HG03354 (cell line): Measurements from ENCODE around the gene H3-3A.

Experiments used
- ATAC-seq: cut with Tn5 transposase; IDR thresholded peaks from one replicate; pipeline ENCODE4 v1.9.1; 2021; ENCODE audit warnings: mild to moderate bottlenecking; ENCODE audit not compliant: unreplicated experiment, poor library complexity, severe bottlenecking

The H3-3A gene

DNA sequence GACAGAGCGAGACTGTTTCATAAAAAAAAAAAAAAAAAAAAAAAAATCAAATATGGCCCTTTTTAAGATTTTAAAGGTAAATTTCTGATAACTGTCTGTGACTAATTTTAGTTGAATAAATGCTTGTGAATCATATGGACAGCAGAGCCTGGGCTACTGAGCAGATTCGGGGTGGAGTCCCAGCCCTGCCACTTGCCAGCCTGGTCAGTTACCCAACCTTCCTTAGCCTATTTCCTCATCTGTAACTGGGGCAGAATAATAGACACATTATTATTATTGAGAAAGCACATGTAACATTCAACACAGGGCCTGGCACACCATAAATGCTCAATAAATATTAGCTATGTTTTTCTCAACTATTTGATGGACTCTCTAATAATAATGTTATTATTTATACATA lies 11.2 kb upstream of the H3-3A start:
- no peak for ATAC-seq

DNA sequence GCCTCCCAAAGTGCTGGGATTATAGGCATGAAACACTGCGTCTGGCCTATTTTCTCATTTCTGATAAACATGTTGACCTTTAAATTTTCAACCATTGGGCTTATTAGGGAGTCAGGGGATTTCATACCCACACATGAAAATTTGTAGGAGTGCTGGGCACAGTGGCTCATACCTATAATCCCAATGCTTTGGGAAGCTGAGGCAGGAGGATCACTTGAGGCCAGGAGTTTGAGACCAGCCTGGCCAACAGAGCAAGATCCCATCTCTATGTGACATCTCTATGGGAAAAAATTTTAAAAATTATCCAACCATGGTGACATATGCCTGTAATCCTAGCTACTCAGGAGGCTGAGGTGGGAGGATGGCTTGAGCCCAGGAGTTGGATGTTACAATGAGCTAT lies 10.5 kb upstream of the H3-3A start:
- ATAC-seq: no peak

DNA sequence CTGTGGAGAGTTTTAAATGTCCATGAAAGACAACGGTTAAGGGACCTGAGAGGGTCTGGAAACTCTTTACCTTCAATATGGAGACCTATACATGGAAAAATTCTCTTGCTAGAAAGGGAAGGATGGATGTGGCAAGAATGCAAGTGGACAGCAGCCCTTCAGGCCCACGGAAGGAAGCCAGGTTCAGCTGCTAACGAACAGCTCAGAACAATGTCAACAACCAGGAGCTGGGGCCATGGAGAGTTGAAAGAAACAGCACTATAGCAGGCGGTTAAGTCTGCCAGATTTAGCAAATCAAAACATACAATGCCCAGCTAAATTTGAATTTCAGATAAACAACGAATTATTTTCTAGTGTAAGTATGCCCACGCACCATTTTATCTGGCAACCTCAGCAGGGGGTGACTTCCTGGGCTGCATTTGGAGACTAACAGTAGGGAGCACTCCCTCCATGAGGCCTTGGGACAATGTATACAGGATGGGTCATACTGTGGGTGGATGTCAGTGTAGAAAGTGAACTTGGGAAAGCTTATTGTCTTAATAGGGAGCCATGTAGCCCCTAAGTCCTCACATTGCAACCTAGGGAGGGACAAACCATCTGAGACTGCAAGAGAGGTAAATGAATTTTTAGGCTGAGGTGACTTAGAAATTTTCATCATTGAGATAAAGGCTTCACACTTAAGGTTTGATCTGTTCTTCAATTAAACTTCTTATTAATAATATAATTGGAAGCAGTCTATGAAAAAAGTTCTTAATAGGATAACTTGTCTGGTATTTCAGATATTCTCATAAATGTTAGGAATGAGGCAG lies 7.8 kb upstream of the H3-3A start:
- no peak for ATAC-seq

DNA sequence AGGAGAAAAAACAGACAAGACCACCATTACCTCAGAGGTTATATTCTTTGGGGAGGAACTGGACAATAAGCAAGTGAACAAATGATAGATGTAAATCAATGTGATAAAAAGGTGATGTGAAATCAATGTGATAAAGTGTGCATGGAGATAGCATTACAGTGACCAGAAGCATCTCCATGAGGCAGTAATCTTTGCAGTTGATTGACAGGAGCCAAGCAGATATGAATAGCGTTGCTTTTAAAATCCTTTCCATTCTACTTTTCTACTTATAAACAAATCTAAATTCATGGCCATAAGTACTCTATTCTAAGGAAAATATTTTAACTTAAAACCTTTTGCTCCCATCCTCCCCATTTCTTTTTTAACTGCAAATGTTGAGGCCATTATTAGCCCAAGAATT lies 2.8 kb upstream of the H3-3A start:
- ATAC-seq: no peak

DNA sequence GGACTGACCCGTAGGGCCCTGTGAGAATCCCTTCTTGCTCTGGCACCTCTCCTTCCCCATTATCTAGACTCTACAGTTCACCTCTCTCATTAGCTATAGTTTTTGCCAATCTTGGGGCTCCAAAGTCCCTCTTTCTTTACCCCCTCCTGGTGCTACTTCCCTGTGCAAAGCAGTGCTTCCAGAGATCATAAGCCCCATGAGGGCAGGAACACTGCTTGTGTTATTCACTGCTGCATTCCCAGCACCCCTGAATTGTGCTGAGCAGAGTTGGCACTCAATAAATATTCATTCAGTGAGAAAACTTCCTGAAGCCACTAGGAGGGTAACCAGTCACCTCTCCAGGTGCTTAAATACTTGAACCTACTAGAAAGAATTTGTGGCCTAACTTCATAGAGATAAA lies 2.1 kb upstream of the H3-3A start:
- ATAC-seq: no peak

DNA sequence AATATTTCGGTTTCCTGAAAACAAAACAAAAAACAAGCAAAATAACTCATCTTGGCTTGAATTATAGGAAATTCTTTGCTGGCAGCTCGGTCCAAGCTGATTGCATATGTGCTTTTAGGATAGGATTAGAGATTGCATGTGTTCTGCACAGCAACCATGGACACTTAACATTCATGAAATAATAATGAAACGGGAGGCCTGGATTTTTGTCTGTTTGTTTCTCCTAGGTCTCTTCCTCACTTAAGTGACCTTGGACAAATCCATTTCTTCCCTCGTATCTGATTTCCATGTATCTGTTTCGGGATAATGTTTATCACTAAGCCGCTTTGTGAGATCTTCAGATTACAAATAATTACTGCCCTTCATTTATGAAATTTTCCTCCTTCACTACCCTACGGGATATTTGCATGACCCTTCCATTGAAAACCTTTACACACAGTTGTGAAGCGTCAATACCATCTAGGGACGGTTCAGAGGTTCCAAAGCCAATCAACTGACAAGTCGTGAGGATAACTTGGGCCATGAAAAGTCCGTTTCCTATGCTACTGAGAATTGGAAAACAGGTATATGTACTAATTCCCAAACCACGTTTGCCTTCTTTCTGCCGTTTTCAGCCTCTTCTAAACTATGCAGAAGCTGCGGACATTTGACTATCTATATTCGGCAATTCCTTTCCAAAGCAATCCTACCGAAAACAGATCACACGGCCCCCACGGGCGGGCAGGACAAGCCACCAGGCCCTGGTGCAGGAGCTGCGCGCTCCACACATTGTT lies 1.3 kb upstream of the H3-3A start:
- ATAC-seq: no peak

DNA sequence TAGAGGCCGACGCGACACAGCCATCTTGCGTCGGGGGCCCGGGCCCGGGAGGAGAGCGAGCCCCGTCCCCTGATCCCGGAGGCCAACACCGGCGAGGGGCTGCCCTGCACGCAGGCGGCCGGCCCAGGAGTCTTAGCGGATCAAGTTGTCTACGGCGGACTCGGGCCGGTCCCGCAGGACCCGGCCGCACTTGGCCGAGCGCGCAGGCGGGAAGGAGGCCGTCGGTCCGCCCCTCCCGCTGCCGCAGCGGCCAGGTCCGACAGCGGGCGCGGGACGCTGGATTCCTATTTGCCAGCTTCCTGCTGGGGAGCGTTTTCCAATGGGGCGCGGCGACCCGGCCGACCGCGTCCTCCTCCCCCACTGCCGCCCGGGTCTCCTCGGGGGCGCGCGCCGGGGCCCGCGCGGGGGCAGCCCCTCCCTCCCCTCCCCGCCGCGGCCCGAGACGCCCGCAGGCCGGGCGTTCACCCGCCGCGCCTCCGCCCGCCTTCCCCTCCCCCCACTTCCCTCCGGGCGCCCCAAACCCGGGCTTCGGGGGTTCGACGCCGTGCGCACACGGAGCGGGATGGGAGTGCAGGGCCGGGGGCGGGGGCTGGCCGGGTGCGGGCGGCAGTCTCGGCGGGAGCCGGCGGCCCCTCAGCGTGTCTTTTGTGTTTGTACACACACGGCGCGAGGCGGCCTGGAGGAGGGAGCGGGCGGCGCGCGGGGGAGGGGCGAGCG lies 517 bp upstream of the H3-3A start:
- peak; percentile 45 for ATAC-seq

DNA sequence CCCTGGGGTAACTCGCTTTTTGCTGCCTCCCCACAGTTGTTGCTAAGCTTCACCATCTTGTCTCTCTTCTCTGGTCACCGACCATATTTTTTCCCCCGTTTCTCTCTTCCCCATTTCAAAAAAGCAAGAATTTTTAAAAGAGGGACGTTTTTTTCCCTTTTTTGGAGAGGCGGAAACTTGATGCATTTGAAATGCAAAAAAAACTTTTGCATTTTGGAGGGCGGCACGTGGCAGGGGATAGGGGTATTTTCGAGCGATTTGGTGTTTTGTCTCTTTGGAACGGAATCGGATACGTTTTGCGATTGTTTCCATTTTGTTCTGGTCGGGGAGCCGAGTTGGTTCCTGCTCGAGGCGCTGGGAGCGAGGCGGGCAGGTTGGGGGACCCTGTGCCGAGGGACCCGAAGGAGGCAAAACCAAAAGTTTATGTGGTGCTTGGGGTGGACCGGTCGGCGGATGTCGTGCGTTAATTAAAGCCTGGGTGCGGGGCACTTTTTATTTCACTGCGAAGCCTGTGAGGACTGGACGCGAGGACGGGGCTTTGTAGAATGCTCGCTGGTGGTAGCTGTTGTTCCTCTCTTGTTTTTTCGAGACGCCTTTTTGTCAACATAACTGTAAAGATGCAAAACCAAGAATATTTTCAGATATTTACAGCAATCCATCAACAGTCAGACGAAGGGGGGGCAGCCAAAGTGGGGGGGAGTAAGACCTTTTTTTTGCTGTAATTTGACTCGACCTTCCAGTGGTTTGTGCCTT lies 884 bp downstream of the H3-3A start:
- ATAC-seq: no peak

DNA sequence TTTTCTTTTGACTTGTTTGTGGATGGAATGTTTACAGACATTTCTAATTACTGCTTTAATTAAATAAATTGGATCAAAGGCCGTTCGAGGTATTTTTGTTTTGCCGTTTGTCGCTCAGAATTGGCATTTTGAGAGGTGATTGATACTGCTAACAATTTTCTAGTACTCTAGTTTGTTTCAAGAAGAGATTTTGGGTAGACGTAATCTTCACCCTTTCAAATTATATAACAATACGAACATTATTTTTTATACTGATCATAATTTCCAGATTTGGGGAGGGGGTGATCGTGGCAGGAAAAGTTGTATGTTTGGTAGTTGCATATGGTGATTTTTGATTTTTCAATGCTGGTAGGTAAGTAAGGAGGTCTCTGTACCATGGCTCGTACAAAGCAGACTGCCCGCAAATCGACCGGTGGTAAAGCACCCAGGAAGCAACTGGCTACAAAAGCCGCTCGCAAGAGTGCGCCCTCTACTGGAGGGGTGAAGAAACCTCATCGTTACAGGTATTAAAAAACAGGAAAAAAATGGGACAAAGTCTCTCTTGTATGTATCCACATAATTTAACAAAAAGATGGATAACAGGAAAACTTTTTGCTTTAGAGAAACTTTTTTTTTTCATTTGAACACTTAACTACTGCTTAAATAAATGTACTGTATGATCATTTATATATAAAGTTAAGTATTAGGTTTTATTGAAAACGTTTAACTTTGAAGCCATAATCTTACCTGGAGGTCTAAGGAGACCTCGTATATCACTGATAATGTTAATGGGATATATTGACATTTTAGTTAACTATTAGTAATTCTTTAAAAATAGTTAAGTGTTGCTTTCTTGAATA lies 1.7 kb downstream of the H3-3A start:
- ATAC-seq: no peak

DNA sequence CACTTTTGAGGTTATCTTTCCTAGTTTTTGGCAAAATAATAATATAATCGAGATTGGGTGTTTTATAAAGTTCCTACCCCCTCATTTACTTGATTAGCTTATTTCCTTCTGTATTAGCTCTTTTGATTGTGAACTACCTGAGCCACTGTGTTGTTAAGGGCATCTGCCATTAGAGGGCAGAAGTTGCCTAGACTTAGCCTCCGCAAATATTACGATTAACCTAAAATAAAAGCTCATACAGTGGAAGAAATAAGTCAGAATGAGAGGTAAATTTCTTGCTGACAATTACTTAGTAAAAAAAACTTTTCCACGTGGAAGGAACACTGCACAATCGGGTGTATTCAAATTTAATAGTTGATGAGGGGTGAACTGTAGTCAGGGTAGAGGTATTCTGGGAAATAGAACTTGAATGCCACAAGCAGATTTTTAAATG lies 2.3 kb downstream of the H3-3A start:
- ATAC-seq: no peak

DNA sequence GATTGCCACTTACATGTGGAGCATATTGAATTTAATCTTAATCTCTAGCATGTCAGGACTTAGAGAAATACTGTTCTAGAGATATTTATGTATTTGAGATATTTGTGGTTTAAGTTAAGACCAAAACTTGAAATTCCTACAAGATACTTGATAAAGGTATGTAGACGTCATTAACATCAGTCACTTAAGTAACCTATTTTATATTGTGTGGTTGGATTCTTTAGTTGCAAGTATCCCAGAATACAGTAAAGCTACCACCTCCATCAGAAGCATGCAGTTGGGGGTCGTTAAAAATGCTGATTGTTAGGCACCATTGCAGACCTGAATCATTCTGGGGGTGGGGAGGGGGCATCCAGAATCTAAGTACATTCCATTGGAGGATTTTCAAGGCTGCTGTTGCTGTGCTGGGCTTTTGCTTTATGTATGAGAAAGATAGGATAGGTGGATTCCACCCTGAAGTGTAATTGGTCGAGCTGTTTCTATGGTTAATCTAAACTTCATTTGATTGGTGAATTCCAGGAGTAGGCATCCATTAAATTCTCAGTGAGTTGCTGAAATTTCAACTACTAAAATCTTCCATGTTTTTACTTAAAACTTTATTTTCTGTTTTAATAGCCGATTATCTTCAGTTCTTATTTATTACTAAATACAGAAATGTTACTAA lies 4.0 kb downstream of the H3-3A start:
- no peak for ATAC-seq

DNA sequence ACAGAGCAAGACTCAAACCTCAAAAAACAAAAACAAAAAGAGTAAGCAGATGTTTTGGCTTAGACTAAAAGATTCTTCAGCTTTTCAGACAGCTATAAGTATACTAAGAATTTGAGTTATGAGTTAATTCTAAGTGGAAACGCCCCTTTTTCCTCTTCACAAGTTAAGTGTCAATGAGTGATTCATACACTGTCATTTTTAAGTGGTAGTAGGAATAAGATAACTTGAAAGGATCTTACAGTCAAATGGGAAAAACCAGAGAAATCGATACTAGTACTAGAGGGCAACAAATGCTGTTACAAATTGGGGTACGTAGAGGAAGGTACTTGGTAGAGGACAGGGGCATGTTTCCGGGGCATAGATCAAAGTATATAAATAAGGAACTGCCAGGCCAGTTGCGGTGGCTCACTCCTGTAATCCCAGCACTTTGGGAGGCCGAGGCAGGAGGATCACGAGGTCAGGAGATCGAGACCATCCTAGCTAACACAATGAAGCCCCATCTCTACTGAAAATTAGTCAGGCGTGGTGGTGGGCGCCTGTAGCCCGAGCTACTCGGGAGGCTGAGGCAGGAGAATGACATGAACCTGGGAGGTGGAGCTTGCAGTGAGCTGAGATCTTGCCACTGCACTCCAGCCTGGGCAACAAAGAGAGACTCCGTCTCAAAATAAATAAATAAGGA lies 7.4 kb downstream of the H3-3A start:
- ATAC-seq: no peak

DNA sequence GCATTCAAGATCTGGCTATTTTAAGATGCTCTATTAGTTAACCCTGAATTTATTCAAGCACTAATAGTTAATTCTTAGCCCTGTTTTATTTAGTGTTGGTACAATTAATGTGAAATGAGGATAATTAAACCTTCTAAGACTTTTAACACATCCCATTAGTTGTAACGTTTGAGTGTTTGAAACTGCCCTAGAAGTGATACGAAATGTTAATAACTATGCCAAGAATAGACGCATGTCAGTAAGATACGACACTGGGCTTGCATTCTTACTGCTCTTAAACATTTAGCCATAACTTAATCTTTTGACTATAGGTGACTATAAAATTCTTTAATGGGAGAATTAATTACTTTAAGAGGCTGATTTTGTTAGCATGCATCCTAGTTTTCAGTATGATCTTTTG lies 9.8 kb downstream of the H3-3A start:
- ATAC-seq: no peak

DNA sequence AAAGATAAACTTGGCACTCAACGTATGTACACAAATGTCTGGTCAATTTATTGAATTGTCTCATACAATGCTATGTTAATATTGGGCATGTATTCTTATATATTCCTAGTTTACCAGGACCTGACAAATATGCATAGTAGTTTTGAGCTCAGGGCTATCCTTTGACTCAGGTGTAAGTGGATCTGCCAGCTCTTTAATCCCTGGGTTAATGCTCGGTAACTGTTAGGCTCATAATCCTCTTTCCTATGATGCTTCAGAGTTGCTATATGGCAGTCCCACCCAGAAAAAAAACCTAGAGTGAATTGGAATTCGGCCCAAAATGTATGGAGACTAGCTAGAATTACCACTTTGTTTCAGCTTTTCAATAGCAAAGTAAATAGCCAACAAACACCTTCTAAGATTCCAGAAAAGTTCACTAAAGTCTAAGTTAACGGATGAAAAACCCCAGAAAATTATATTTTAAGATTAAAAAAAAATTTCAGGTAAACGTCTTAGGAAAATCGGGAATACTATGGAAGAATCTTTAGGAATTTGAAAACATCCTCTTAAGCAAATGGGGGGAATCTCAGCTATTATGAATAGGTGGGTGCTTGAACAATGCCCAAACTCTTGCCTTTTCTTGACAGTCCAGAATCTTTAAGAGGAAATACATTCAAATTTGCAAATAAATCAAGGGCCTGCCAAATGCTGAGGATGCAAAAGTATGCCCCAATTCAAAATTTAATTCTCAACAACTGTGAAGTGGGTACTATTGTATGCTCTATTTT lies 10.9 kb downstream of the H3-3A start:
- ATAC-seq: no peak

DNA sequence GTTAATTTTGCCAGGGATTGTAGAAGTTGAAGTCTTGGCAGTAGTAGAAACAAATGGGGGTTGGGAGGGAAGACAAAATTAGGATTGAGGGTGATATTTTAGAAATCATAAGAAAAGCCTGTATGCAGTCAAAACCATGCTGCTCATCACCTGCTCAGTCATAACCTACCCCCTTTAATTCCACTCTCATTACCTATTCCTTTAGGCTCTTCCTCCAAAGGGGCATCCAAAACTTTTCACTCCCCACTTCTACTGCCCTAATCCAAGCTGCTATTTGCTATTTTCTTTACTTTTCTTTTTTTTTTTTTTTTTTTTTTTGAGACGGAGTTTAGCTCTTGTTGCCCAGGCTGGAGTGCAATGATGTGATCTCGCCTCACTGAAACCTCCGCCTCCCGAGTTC lies 11.5 kb downstream of the H3-3A start:
- no peak for ATAC-seq

DNA sequence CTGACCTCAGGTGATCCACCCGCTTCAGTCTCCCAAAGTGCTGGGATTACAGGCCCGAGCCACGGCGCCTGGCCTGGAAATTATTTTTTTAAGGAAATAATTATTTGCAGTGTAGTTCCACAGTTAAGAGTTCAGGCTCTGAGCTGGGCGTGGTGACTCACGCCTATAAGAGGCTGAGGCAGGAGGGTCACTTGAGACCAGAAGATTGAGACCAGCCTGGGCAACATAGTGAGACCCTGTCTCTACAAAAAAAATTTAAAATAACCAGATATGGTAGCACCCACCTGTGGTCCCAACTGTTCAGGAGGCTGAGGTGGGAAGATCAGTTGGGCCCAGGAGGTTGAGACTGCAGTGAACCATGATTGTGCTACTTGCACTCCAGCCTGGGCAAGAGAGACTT lies 13.9 kb downstream of the H3-3A start:
- ATAC-seq: no peak

DNA sequence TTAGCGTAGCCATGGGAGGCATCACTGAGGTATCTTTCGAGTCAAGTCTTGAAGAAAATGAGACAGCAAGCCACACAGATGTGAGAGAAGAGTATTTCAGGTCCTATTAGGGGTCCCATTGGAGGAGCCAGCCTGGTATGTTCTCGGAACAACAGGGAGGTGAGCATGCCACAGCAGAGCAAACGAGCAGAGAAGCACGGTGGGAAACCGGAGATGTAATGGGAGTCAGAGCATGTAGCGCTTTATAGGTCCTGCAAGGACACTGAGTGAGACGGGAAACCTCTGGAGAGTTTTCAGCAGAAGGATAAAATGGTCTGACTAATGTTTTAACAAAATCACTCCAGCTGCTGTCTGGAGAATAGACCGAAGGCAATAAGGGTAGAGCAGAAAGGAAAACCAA lies 15.9 kb downstream of the H3-3A start:
- no peak for ATAC-seq

DNA sequence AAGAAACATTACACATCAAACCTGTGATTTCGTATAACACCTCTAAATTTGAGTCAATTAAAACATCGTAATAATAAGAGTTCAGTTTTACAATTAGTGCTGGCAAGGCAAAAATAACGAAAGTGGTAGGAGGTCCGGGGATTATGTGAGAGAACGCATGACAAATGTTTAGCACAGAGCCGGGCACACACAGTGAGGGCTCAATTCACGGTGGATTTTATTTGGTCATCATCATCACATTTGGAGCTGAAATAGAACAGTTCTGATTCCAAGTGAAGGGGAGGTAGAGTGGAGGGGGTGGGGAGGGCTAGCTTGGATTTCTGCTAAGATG lies 20.0 kb downstream of the H3-3A start:
- no peak for ATAC-seq
